GM21390 (cell line): Measurements from ENCODE around the gene MAGI2.

Experiments
- ATAC-seq: cut with Tn5 transposase; IDR thresholded peaks from one replicate; pipeline ENCODE4 v1.9.1; 2021; ENCODE audit not compliant: unreplicated experiment

Gene MAGI2

GRCh38 chr7:78080241-78080640 lies 1373.2 kb downstream of the MAGI2 start:
- no peak for ATAC-seq

GRCh38 chr7:78074713-78075112 lies 1378.8 kb downstream of the MAGI2 start:
- no peak for ATAC-seq

- ATAC-seq: no peak
Measured at GRCh38 chr7:78073609-78074382, 1379.7 kb downstream of the MAGI2 start.

- no peak for ATAC-seq
Measured at GRCh38 chr7:78072201-78072590, 1381.3 kb downstream of the MAGI2 start.

- ATAC-seq: no peak
Measured at GRCh38 chr7:78071491-78072200, 1381.8 kb downstream of the MAGI2 start.

GRCh38 chr7:78066599-78066998 lies 1386.9 kb downstream of the MAGI2 start:
- ATAC-seq: no peak

GRCh38 chr7:78063758-78064157 lies 1389.7 kb downstream of the MAGI2 start:
- ATAC-seq: no peak

- ATAC-seq: no peak
Measured at GRCh38 chr7:78062214-78062613, 1391.3 kb downstream of the MAGI2 start.

GRCh38 chr7:78057571-78057970 lies 1395.9 kb downstream of the MAGI2 start:
- no peak for ATAC-seq

GRCh38 chr7:78055599-78055998 lies 1397.9 kb downstream of the MAGI2 start:
- no peak for ATAC-seq

GRCh38 chr7:78055001-78055573 lies 1398.4 kb downstream of the MAGI2 start:
- ATAC-seq: no peak

- no peak for ATAC-seq
Measured at GRCh38 chr7:78052112-78052511, 1401.4 kb downstream of the MAGI2 start.

GRCh38 chr7:78047800-78048199 lies 1405.7 kb downstream of the MAGI2 start:
- ATAC-seq: no peak

- ATAC-seq: no peak
Measured at GRCh38 chr7:78043159-78043558, 1410.3 kb downstream of the MAGI2 start.

- no peak for ATAC-seq
Measured at GRCh38 chr7:78041423-78041822, 1412.0 kb downstream of the MAGI2 start.

- peak; percentile 85 for ATAC-seq
Measured at GRCh38 chr7:78039790-78040776, 1413.4 kb downstream of the MAGI2 start.

- no peak for ATAC-seq
Measured at GRCh38 chr7:78038465-78039080, 1414.9 kb downstream of the MAGI2 start.

- ATAC-seq: no peak
Measured at GRCh38 chr7:78037603-78038002, 1415.9 kb downstream of the MAGI2 start.

GRCh38 chr7:78033410-78033809 lies 1420.1 kb downstream of the MAGI2 start:
- ATAC-seq: no peak

GRCh38 chr7:78026492-78026891 lies 1427.0 kb downstream of the MAGI2 start:
- no peak for ATAC-seq
